ENCODE results near the gene USP48. TPM values are rescaled to one million over a fixed set of nuclear protein-coding genes. Genes with fewer than 3 reads are reported as not detected.
A peak's percentile ranks its signal among the peaks of the same experiment; 100 is the strongest.

Gene USP48
- total RNA-seq, 1 experiment from 2014 or later = 84.8 TPM

GRCh38 chr1:21666576-21667320 is 116.2 kb downstream of the USP48 start:
- Histone ChIP-seq H2AK5ac (ENCODE audit: insufficient read length, low read length) (no peak overlapping the region), H2BK5ac (ENCODE audit: insufficient read length, low read length) (no peak overlapping the region), H3K79me2 (ENCODE audit: insufficient read depth, low read length) (no peaks in the 10 kb centered on the region), H2AFZ (ENCODE audit: low read length) (no peak overlapping the region), H3K79me1 (ENCODE audit: insufficient read depth, low read depth, low read length, poor library complexity, severe bottlenecking) (no peaks in the 10 kb centered on the region), H3K9ac (ENCODE audit: extremely low read depth, insufficient read length, low read length) (no peak overlapping the region), H4K5ac (ENCODE audit: insufficient read length, low read depth, low read length) (no peak overlapping the region), H2BK12ac (ENCODE audit: insufficient read length, low read depth, low read length) (no peak overlapping the region), H3K18ac (ENCODE audit: insufficient read length, low read depth, low read length) (no peak overlapping the region), H3K56ac (ENCODE audit: insufficient read length, low read depth, low read length) (no peak overlapping the region), H3T11ph (ENCODE audit: low read length) (no peak overlapping the region), H4K91ac (ENCODE audit: insufficient read length, low read depth, low read length) (no peak overlapping the region), H3K4me1 (ENCODE audit: insufficient read depth, low read length) (no peaks in the 10 kb centered on the region; the same call in 1 of the 2 replicates), H3K27ac (ENCODE audit: insufficient read length, low read depth, low read length) (no peak overlapping the region), H2BK15ac (ENCODE audit: low read depth, low read length) (no peak overlapping the region), H3K23ac (ENCODE audit: insufficient read length, low read depth, low read length) (no peak overlapping the region), H3K4me2 (ENCODE audit: insufficient read depth, insufficient read length, low read length) (no peak overlapping the region), H3K4ac (ENCODE audit: low read depth, low read length) (no peak overlapping the region), H2BK20ac (ENCODE audit: low read depth, low read length, poor library complexity, severe bottlenecking) (no peak overlapping the region), H3K14ac (ENCODE audit: insufficient read depth, low read length) (no peak overlapping the region), H3K27me3 (ENCODE audit: insufficient read depth, low read length) (no peaks in the 10 kb centered on the region; the same call in 1 of the 2 replicates), H4K8ac (replicated peaks; ENCODE audit: insufficient read length, low read depth, low read length) (no peak overlapping the region), H2BK120ac (ENCODE audit: low read depth, low read length, poor library complexity, severe bottlenecking) (no peak overlapping the region), H4K20me1 (ENCODE audit: control insufficient read depth, insufficient read depth, insufficient read length) (no peaks in the 10 kb centered on the region), H3K9me3 (ENCODE audit: control insufficient read depth, low read depth, low read length) (no peaks in the 10 kb centered on the region), H3K23me2 (ENCODE audit: insufficient read length, low read depth, low read length, poor library complexity, severe bottlenecking) (peaks cover 14% of the 10 kb centered on the region)
- no peaks in the 10 kb centered on the region; a peak in 1 of 7 replicates for H3K36me3 Mint-ChIP-seq (ENCODE audit: insufficient read depth in 1 of 3, low read depth in 3 of 3)
- peaks cover 32% of the 10 kb centered on the region for H3K27me3 Mint-ChIP-seq (ENCODE audit: low read depth)
- H3K27ac Mint-ChIP-seq = no peak overlapping the region; a peak in 1 of 7 replicates
- peak overlapping the region in 1 of 2 experiments; percentile 30; a peak in 2 of 5 replicates for H3K4me3 Mint-ChIP-seq
- peaks cover 28 to 45% of the 10 kb centered on the region in 2 experiments for H3K4me1 Mint-ChIP-seq
- H3K9me3 Mint-ChIP-seq = no peaks in the 10 kb centered on the region
- TF ChIP-seq CTCF (conservative IDR thresholded peaks at IDR 0.05) = no peak
- DNase-seq = no peak
- no CpG with 5 or more reads among the region's 22 CpGs for WGBS (ENCODE audit: extremely low coverage, insufficient read length, low lambda C conversion rate)
